Right renal cortex interstitium (tissue), 3 donors: ENCODE data around the gene JAK1. TPM values are rescaled to one million over a fixed set of nuclear protein-coding genes. Genes with fewer than 3 reads are reported as not detected.
A peak's percentile ranks its signal among the peaks of the same experiment; 100 is the strongest.

Source experiments
- DNase-seq, 3 donors: peaks; one replicate each; pipeline ENCODE4 v3.0.0-alpha.2; 2013; ENCODE audit warnings: low read depth in 3 of 3, low spot score in 2 of 3
- polyA plus RNA-seq, 3 donors: library from polyadenylated mRNA; unstranded; fragments of 120-200 nt; gene quantifications; one replicate each; pipeline ENCODE4 v1.2.1, GENCODE V29; 2013; ENCODE audit not compliant: insufficient read length in 3 of 3

JAK1 gene
- polyA plus RNA-seq, 3 donors, result 108 to 113 (median 112) TPM

- DNase-seq, result no peak
Measured at GRCh38 chr1:64980745-64981600, 14.6 kb upstream of the JAK1 start.

- no peak for DNase-seq
Measured at GRCh38 chr1:64979358-64979757, 13.0 kb upstream of the JAK1 start.

- no peak for DNase-seq
Measured at GRCh38 chr1:64976361-64976760, 10.0 kb upstream of the JAK1 start.

- DNase-seq, result no peak
Measured at GRCh38 chr1:64975740-64976139, 9.4 kb upstream of the JAK1 start.

- no peak for DNase-seq
Measured at GRCh38 chr1:64975127-64975526, 8.8 kb upstream of the JAK1 start.

GRCh38 chr1:64974288-64974825 lies 8.0 kb upstream of the JAK1 start:
- DNase-seq, result no peak

GRCh38 chr1:64973061-64973647 lies 6.8 kb upstream of the JAK1 start:
- no peak for DNase-seq

GRCh38 chr1:64969305-64970046 lies 3.1 kb upstream of the JAK1 start:
- no peak for DNase-seq

GRCh38 chr1:64967381-64967780 lies 1.0 kb upstream of the JAK1 start:
- DNase-seq, result no peak

GRCh38 chr1:64965366-64966157 lies 787 bp downstream of the JAK1 start:
- DNase-seq, result peak in 2 of 3 donors; percentile 52 to 57

GRCh38 chr1:64963466-64963865 lies 2.9 kb downstream of the JAK1 start:
- DNase-seq, result no peak

- DNase-seq, result peak in 1 of 3 donors; percentile 56
Measured at GRCh38 chr1:64962441-64962840, 3.9 kb downstream of the JAK1 start.

GRCh38 chr1:64961923-64962322 lies 4.4 kb downstream of the JAK1 start:
- no peak for DNase-seq

- no peak for DNase-seq
Measured at GRCh38 chr1:64960731-64961130, 5.6 kb downstream of the JAK1 start.

- no peak for DNase-seq
Measured at GRCh38 chr1:64959986-64960385, 6.4 kb downstream of the JAK1 start.

GRCh38 chr1:64956733-64957441 lies 9.5 kb downstream of the JAK1 start:
- DNase-seq, result no peak

- no peak for DNase-seq
Measured at GRCh38 chr1:64956010-64956640, 10.2 kb downstream of the JAK1 start.

GRCh38 chr1:64955097-64956009 lies 11.0 kb downstream of the JAK1 start:
- DNase-seq, result no peak
